ENCODE data around the gene BARX2.

Gene BARX2

GRCh38 chr11:129427376-129427775, 51.7 kb downstream of the BARX2 start:
- TF ChIP-seq EGR1 (IDR thresholded peaks at IDR 0.05), result no peak
- TF ChIP-seq ZBTB7A (IDR thresholded peaks at IDR 0.05; ENCODE audit: low read depth), result no peak
- TF ChIP-seq CEBPB (IDR thresholded peaks at IDR 0.05), result no peak
- TF ChIP-seq USF1 (IDR thresholded peaks at IDR 0.05), result no peak
- TF ChIP-seq RAD21 (IDR thresholded peaks at IDR 0.05; ENCODE audit: low read depth), result no peak
- TF ChIP-seq NFIC (IDR thresholded peaks at IDR 0.05), result no peak

GRCh38 chr11:129427816-129428406, 52.3 kb downstream of the BARX2 start:
- no peak for TF ChIP-seq USF1 (IDR thresholded peaks at IDR 0.05)
- TF ChIP-seq RAD21 (IDR thresholded peaks at IDR 0.05; ENCODE audit: low read depth), result no peak
- TF ChIP-seq EP300 (IDR thresholded peaks at IDR 0.05; ENCODE audit: borderline replicate concordance), result no peak
- no peak for TF ChIP-seq FOXM1 (IDR thresholded peaks at IDR 0.05; ENCODE audit: borderline replicate concordance, low read depth)
- TF ChIP-seq CREB1 (IDR thresholded peaks at IDR 0.05; ENCODE audit: low read depth), result no peak
- no peak for TF ChIP-seq ZBTB7A (IDR thresholded peaks at IDR 0.05; ENCODE audit: low read depth)
- TF ChIP-seq TAF1 (IDR thresholded peaks at IDR 0.05; ENCODE audit: low read depth), result no peak
- no peak for TF ChIP-seq YY1 (IDR thresholded peaks at IDR 0.05; ENCODE audit: low read depth)
- no peak for TF ChIP-seq MAX (IDR thresholded peaks at IDR 0.05)
- TF ChIP-seq REST (IDR thresholded peaks at IDR 0.05; ENCODE audit: low read depth), result no peak
- TF ChIP-seq NFIC (IDR thresholded peaks at IDR 0.05), result no peak
- TF ChIP-seq EGR1 (IDR thresholded peaks at IDR 0.05), result no peak
- TF ChIP-seq TEAD4 (IDR thresholded peaks at IDR 0.05), result no peak
- TF ChIP-seq CEBPB (IDR thresholded peaks at IDR 0.05), result no peak
- no peak for TF ChIP-seq TCF12 (IDR thresholded peaks at IDR 0.05; ENCODE audit: low read depth)

GRCh38 chr11:129428557-129428956, 52.9 kb downstream of the BARX2 start:
- TF ChIP-seq TEAD4 (IDR thresholded peaks at IDR 0.05) (no peak), MAX (IDR thresholded peaks at IDR 0.05) (no peak), ZBTB7A (IDR thresholded peaks at IDR 0.05; ENCODE audit: low read depth) (no peak), EGR1 (IDR thresholded peaks at IDR 0.05) (no peak)

GRCh38 chr11:129434641-129435498, 59.2 kb downstream of the BARX2 start:
- TF ChIP-seq RAD21 (IDR thresholded peaks at IDR 0.05; ENCODE audit: low read depth), result no peak
- TF ChIP-seq REST (IDR thresholded peaks at IDR 0.05; ENCODE audit: low read depth), result no peak
- TF ChIP-seq FOXM1 (IDR thresholded peaks at IDR 0.05; ENCODE audit: borderline replicate concordance, low read depth), result no peak
- no peak for TF ChIP-seq TCF12 (IDR thresholded peaks at IDR 0.05; ENCODE audit: low read depth)
- TF ChIP-seq TAF1 (IDR thresholded peaks at IDR 0.05; ENCODE audit: low read depth), result no peak
- TF ChIP-seq USF1 (IDR thresholded peaks at IDR 0.05), result no peak
- no peak for TF ChIP-seq ZBTB7A (IDR thresholded peaks at IDR 0.05; ENCODE audit: low read depth)
- TF ChIP-seq CREB1 (IDR thresholded peaks at IDR 0.05; ENCODE audit: low read depth), result no peak
- TF ChIP-seq NFIC (IDR thresholded peaks at IDR 0.05), result no peak
- no peak for TF ChIP-seq MAX (IDR thresholded peaks at IDR 0.05)

- TF ChIP-seq TEAD4 (IDR thresholded peaks at IDR 0.05), result no peak
- no peak for TF ChIP-seq TAF1 (IDR thresholded peaks at IDR 0.05; ENCODE audit: low read depth)
- TF ChIP-seq YY1 (IDR thresholded peaks at IDR 0.05; ENCODE audit: low read depth), result no peak
- no peak for TF ChIP-seq FOXM1 (IDR thresholded peaks at IDR 0.05; ENCODE audit: borderline replicate concordance, low read depth)
- TF ChIP-seq RAD21 (IDR thresholded peaks at IDR 0.05; ENCODE audit: low read depth), result no peak
- TF ChIP-seq CEBPB (IDR thresholded peaks at IDR 0.05), result no peak
- TF ChIP-seq ZBTB7A (IDR thresholded peaks at IDR 0.05; ENCODE audit: low read depth), result no peak
- TF ChIP-seq EP300 (IDR thresholded peaks at IDR 0.05; ENCODE audit: borderline replicate concordance), result no peak
- TF ChIP-seq EGR1 (IDR thresholded peaks at IDR 0.05), result no peak
- no peak for TF ChIP-seq MAX (IDR thresholded peaks at IDR 0.05)
- no peak for TF ChIP-seq NFIC (IDR thresholded peaks at IDR 0.05)
- no peak for TF ChIP-seq USF1 (IDR thresholded peaks at IDR 0.05)
- TF ChIP-seq TCF12 (IDR thresholded peaks at IDR 0.05; ENCODE audit: low read depth), result no peak
- no peak for TF ChIP-seq CREB1 (IDR thresholded peaks at IDR 0.05; ENCODE audit: low read depth)
- TF ChIP-seq REST (IDR thresholded peaks at IDR 0.05; ENCODE audit: low read depth), result no peak
Measured at GRCh38 chr11:129435499-129436245, 60.0 kb downstream of the BARX2 start.

Data from Ishikawa (cell line).